ENCODE results near the gene FBN1.

FBN1 gene

GRCh38 chr15:48388016-48388851, 257.3 kb downstream of the FBN1 start:
- Histone ChIP-seq H3K9me3 (ENCODE audit: control insufficient read depth, low read depth, low read length) (no peaks in the 10 kb centered on the region), H3K27me3 (ENCODE audit: control insufficient read depth, insufficient read depth, low read length) (no peaks in the 10 kb centered on the region), H3K4me3 (ENCODE audit: low read length) (no peak overlapping the region), H3K4me1 (ENCODE audit: control insufficient read depth, low read depth, low read length) (peaks cover 2% of the 10 kb centered on the region), H3K36me3 (ENCODE audit: control insufficient read depth, low read depth, low read length) (no peaks in the 10 kb centered on the region), H3K9ac (ENCODE audit: low read length) (no peak overlapping the region), H3K27ac (ENCODE audit: low read length) (no peak overlapping the region)

- no peak overlapping the region for H3K4me3 ChIP-seq (ENCODE audit: low read length)
- no peaks in the 10 kb centered on the region for H3K9me3 ChIP-seq (ENCODE audit: control insufficient read depth, low read depth, low read length)
- no peaks in the 10 kb centered on the region for H3K27me3 ChIP-seq (ENCODE audit: control insufficient read depth, insufficient read depth, low read length)
- H3K27ac ChIP-seq (ENCODE audit: low read length), result no peak overlapping the region
- no peaks in the 10 kb centered on the region for H3K36me3 ChIP-seq (ENCODE audit: control insufficient read depth, low read depth, low read length)
- H3K9ac ChIP-seq (ENCODE audit: low read length), result no peak overlapping the region
- H3K4me1 ChIP-seq (ENCODE audit: control insufficient read depth, low read depth, low read length), result peaks cover 2% of the 10 kb centered on the region
Measured at GRCh38 chr15:48385031-48385830, 260.3 kb downstream of the FBN1 start.

- no peak overlapping the region for H3K4me3 ChIP-seq (ENCODE audit: low read length)
Measured at GRCh38 chr15:48384616-48385015, 260.9 kb downstream of the FBN1 start.

GRCh38 chr15:48383031-48383430, 262.5 kb downstream of the FBN1 start:
- H3K4me1 ChIP-seq (ENCODE audit: control insufficient read depth, low read depth, low read length), result no peaks in the 10 kb centered on the region
- no peaks in the 10 kb centered on the region for H3K27me3 ChIP-seq (ENCODE audit: control insufficient read depth, insufficient read depth, low read length)
- no peaks in the 10 kb centered on the region for H3K36me3 ChIP-seq (ENCODE audit: control insufficient read depth, low read depth, low read length)
- no peak overlapping the region for H3K4me3 ChIP-seq (ENCODE audit: low read length)
- H3K9ac ChIP-seq (ENCODE audit: low read length), result no peak overlapping the region
- H3K9me3 ChIP-seq (ENCODE audit: control insufficient read depth, low read depth, low read length), result no peaks in the 10 kb centered on the region
- no peak overlapping the region for H3K27ac ChIP-seq (ENCODE audit: low read length)

More at GRCh38 chr15:48384616-48385015, 260.9 kb downstream of the FBN1 start:
- Histone ChIP-seq H3K4me1 (ENCODE audit: control insufficient read depth, low read depth, low read length) (peaks cover 2% of the 10 kb centered on the region), H3K9ac (ENCODE audit: low read length) (no peak overlapping the region), H3K36me3 (ENCODE audit: control insufficient read depth, low read depth, low read length) (no peaks in the 10 kb centered on the region), H3K27ac (ENCODE audit: low read length) (no peak overlapping the region), H3K27me3 (ENCODE audit: control insufficient read depth, insufficient read depth, low read length) (no peaks in the 10 kb centered on the region), H3K9me3 (ENCODE audit: control insufficient read depth, low read depth, low read length) (no peaks in the 10 kb centered on the region)

GRCh38 chr15:48381861-48382260, 263.6 kb downstream of the FBN1 start:
- no peak overlapping the region for H3K9ac ChIP-seq (ENCODE audit: low read length)
- no peaks in the 10 kb centered on the region for H3K4me1 ChIP-seq (ENCODE audit: control insufficient read depth, low read depth, low read length)
- no peaks in the 10 kb centered on the region for H3K9me3 ChIP-seq (ENCODE audit: control insufficient read depth, low read depth, low read length)
- no peak overlapping the region for H3K27ac ChIP-seq (ENCODE audit: low read length)
- no peaks in the 10 kb centered on the region for H3K27me3 ChIP-seq (ENCODE audit: control insufficient read depth, insufficient read depth, low read length)
- no peaks in the 10 kb centered on the region for H3K36me3 ChIP-seq (ENCODE audit: control insufficient read depth, low read depth, low read length)
- no peak overlapping the region for H3K4me3 ChIP-seq (ENCODE audit: low read length)

- Histone ChIP-seq H3K36me3 (ENCODE audit: control insufficient read depth, low read depth, low read length) (no peaks in the 10 kb centered on the region), H3K9me3 (ENCODE audit: control insufficient read depth, low read depth, low read length) (no peaks in the 10 kb centered on the region), H3K4me1 (ENCODE audit: control insufficient read depth, low read depth, low read length) (no peaks in the 10 kb centered on the region), H3K4me3 (ENCODE audit: low read length) (no peak overlapping the region), H3K27me3 (ENCODE audit: control insufficient read depth, insufficient read depth, low read length) (no peaks in the 10 kb centered on the region), H3K9ac (ENCODE audit: low read length) (no peak overlapping the region), H3K27ac (ENCODE audit: low read length) (no peak overlapping the region)
Measured at GRCh38 chr15:48380198-48380597, 265.3 kb downstream of the FBN1 start.

DNA sequence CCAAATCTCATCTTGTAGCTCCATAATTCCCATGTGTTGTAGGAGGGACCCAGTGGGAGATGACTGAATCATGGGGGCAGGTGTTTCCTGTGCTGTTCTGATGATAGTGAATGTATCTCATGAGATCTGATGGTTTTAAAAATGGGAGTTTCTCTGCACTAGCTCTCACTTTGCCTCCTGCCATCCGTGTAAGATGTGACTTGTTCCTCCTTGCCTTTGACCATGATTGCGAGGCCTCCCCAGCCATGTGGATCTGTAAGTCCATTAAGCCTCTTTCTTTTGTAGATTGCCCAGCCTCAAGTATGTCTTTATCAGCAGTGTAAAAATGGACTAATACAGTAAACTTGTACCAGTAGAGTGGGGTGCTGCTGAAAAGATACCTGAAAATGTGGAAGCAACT, 269.7 kb downstream of the FBN1 start:
- H3K4me3 ChIP-seq (ENCODE audit: low read length), result no peak overlapping the region
- no peak overlapping the region for H3K27ac ChIP-seq (ENCODE audit: low read length)
- no peaks in the 10 kb centered on the region for H3K9me3 ChIP-seq (ENCODE audit: control insufficient read depth, low read depth, low read length)
- H3K9ac ChIP-seq (ENCODE audit: low read length), result no peak overlapping the region
- H3K4me1 ChIP-seq (ENCODE audit: control insufficient read depth, low read depth, low read length), result no peaks in the 10 kb centered on the region
- no peaks in the 10 kb centered on the region for H3K36me3 ChIP-seq (ENCODE audit: control insufficient read depth, low read depth, low read length)
- no peaks in the 10 kb centered on the region for H3K27me3 ChIP-seq (ENCODE audit: control insufficient read depth, insufficient read depth, low read length)

- Histone ChIP-seq H3K4me1 (ENCODE audit: control insufficient read depth, low read depth, low read length) (no peaks in the 10 kb centered on the region), H3K27me3 (ENCODE audit: control insufficient read depth, insufficient read depth, low read length) (no peaks in the 10 kb centered on the region), H3K4me3 (ENCODE audit: low read length) (no peak overlapping the region), H3K9ac (ENCODE audit: low read length) (no peak overlapping the region), H3K9me3 (ENCODE audit: control insufficient read depth, low read depth, low read length) (no peaks in the 10 kb centered on the region), H3K27ac (ENCODE audit: low read length) (no peak overlapping the region), H3K36me3 (ENCODE audit: control insufficient read depth, low read depth, low read length) (no peaks in the 10 kb centered on the region)
Measured at GRCh38 chr15:48374472-48374871, 271.0 kb downstream of the FBN1 start.

DNA sequence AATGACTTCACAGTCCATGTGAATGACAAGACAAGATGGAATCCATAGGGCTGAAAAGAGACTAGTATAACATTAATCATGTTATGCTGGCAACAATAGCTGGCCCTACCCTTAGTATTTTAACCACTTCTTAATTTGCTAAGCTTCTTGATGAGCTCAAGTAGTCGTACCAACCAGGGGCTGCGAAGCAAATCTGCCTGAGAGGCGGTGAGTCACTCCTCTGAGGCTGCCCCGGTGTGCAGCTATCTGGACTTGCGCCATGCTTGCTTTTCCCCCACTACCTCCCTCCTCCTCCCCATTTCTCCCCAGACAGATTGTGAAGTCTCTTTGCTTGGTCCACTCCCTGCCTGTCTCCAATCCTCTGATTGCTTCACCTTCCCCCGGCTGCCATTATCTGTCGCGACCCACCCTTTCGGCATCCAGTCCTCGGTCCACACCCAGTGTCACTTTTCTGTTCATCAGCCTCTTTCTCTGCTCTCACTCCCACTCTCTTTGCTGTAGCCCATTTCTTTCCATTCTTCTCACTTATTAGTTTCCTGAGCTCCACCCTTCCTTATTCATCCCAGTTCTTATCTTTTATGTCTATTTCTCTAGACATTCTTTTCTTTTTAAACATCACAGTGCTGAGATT, 271.6 kb downstream of the FBN1 start:
- Histone ChIP-seq H3K9ac (ENCODE audit: low read length) (no peak overlapping the region), H3K4me1 (ENCODE audit: control insufficient read depth, low read depth, low read length) (no peaks in the 10 kb centered on the region), H3K4me3 (ENCODE audit: low read length) (no peak overlapping the region), H3K27ac (ENCODE audit: low read length) (no peak overlapping the region), H3K36me3 (ENCODE audit: control insufficient read depth, low read depth, low read length) (no peaks in the 10 kb centered on the region), H3K9me3 (ENCODE audit: control insufficient read depth, low read depth, low read length) (no peaks in the 10 kb centered on the region), H3K27me3 (ENCODE audit: control insufficient read depth, insufficient read depth, low read length) (no peaks in the 10 kb centered on the region)

- Histone ChIP-seq H3K4me1 (ENCODE audit: control insufficient read depth, low read depth, low read length) (no peaks in the 10 kb centered on the region), H3K27me3 (ENCODE audit: control insufficient read depth, insufficient read depth, low read length) (no peaks in the 10 kb centered on the region), H3K27ac (ENCODE audit: low read length) (no peak overlapping the region), H3K9me3 (ENCODE audit: control insufficient read depth, low read depth, low read length) (no peaks in the 10 kb centered on the region), H3K9ac (ENCODE audit: low read length) (no peak overlapping the region), H3K4me3 (ENCODE audit: low read length) (no peak overlapping the region), H3K36me3 (ENCODE audit: control insufficient read depth, low read depth, low read length) (no peaks in the 10 kb centered on the region)
Measured at GRCh38 chr15:48371961-48372360, 273.5 kb downstream of the FBN1 start.

- Histone ChIP-seq H3K27ac (ENCODE audit: low read length) (no peak overlapping the region), H3K36me3 (ENCODE audit: control insufficient read depth, low read depth, low read length) (no peaks in the 10 kb centered on the region), H3K9ac (ENCODE audit: low read length) (no peak overlapping the region), H3K27me3 (ENCODE audit: control insufficient read depth, insufficient read depth, low read length) (no peaks in the 10 kb centered on the region), H3K4me1 (ENCODE audit: control insufficient read depth, low read depth, low read length) (no peaks in the 10 kb centered on the region), H3K4me3 (ENCODE audit: low read length) (no peak overlapping the region), H3K9me3 (ENCODE audit: control insufficient read depth, low read depth, low read length) (no peaks in the 10 kb centered on the region)
Measured at GRCh38 chr15:48371550-48371949, 274.0 kb downstream of the FBN1 start.
